GM12874 (cell line): Measurements from ENCODE around the gene MRM2.

Source experiments
- TF ChIP-seq, protein P1 (sequence below): IDR thresholded peaks from 2 replicates; pipeline ENCODE4 v1.5.1; 2011; ENCODE audit warnings: low read depth, mild to moderate bottlenecking, control low read depth, low read length, moderate library complexity; ENCODE audit not compliant: insufficient read depth

Gene MRM2

DNA sequence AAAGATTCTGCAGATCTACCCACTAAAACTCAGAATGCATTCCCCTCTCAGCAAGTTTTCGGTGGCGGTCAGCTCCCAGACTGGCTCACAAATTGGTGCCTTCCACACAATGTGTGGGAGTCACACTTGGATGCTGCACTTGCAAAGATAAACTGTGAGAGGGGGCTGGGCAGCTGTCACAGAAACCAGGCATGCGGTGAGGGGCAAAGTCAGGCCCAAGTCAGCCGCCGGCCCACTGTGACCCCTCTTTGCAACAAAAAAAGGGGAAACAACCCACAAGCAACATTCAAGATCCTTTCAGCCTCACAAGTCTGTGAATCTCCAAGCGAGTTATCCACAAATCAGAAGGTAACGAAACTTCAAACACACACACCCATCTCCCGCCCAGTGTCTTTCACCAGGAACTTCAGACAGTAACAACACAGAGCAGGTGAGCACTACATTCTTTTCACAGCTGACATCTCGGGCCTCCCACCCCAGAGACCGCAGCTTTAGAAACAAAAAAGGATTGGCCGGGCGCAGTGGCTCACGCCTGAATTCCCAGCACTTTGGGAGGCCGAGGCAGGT lies 40.3 kb upstream of the MRM2 start:
- TF ChIP-seq, protein P1, sequence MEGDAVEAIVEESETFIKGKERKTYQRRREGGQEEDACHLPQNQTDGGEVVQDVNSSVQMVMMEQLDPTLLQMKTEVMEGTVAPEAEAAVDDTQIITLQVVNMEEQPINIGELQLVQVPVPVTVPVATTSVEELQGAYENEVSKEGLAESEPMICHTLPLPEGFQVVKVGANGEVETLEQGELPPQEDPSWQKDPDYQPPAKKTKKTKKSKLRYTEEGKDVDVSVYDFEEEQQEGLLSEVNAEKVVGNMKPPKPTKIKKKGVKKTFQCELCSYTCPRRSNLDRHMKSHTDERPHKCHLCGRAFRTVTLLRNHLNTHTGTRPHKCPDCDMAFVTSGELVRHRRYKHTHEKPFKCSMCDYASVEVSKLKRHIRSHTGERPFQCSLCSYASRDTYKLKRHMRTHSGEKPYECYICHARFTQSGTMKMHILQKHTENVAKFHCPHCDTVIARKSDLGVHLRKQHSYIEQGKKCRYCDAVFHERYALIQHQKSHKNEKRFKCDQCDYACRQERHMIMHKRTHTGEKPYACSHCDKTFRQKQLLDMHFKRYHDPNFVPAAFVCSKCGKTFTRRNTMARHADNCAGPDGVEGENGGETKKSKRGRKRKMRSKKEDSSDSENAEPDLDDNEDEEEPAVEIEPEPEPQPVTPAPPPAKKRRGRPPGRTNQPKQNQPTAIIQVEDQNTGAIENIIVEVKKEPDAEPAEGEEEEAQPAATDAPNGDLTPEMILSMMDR = no peak

DNA sequence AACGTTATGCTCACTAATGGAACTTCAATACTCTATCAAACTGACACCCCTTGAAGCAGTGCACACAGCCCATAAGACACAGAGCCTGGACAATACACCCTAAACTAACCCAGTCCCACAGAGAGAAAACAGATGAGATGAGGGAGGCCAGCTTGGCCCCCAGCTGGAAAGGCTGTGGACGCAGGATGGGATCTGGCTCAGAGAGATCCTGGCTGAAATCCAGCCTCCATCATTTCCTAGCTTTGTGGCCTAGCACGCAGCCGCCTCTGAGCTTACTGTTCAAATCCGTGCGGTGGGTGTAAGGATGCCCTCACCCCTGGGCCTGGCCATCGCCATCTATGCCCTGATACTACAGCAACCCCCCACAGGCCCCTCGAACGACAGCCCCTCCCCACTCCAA lies 39.5 kb upstream of the MRM2 start:
- TF ChIP-seq, protein P1 = no peak

DNA sequence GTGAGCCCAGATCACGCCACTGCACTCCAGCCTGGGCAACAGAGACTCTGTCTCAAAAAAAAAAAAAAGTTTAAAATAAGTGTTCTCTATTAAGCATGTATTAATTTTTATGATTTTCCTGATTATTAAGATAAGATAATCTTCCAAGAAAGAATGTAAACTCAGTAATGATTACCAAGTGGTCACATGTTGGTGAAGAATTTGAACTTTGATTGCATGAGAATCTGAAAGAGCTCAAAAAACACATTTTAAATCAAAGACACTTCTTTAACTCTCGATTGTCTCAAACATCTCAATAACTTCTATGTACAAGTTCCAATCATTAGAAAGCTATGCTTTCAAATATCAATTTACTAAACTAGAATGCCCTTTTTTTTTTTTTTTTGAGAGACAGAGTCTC lies 38.4 kb upstream of the MRM2 start:
- TF ChIP-seq, protein P1 = no peak

DNA sequence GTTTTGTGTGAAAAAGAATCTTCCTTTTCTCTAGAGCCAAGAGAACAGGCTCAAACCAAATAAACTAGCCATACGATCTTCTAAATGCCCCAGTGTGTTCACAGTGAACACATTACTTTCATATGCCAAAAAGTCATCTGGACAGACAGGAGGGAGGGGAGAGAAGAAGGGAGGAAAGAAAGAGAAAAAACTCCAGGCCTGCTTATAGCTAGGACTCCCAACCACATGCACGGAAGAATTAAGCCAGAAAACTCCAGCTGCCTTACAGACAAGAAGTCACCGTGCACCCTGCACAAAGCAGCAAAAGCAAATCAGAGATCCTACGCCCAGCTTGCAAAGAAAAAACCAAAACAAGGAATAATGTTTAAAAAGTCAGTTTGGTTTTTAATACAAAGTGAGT lies 37.9 kb upstream of the MRM2 start:
- TF ChIP-seq, protein P1 = no peak

DNA sequence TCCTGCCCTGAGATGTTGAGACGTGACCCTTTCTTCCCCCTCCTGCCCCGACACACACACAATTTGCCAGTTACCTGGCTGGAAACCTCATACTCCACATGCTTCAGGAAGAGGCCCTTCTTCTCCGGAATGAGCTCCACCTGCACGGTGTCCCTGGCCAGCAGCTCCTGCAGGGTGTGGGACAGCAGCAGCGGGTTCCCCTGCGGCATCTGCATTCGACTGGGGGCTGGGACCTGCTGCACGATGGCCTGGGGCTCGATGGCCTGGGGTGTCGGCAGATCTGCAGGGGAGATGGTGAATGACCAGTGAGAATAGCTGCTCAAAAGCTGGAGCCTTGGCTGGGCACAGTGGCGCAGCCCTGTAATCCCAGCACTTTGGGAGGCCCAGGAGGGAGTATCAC lies 36.0 kb upstream of the MRM2 start:
- TF ChIP-seq, protein P1 = no peak

DNA sequence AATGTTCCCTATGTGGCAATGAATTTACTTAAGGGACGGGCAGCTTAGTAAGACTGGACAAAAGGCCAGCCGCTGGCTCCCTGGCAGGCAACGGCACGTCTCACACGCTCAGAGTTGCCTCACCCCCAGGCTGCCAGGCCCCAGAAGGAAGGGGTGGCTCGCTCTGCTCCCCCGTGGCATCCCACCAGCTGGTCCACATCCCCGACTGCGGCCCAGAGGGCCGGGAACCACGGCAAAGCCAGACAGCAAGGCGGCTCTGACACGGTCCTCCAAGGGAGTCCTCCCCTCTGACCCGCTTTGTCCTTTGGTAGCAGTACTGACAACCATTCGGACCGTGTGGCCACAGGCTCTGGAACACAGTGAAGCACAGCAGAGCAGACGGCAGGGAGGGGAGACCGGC lies 34.1 kb upstream of the MRM2 start:
- TF ChIP-seq, protein P1 = no peak

DNA sequence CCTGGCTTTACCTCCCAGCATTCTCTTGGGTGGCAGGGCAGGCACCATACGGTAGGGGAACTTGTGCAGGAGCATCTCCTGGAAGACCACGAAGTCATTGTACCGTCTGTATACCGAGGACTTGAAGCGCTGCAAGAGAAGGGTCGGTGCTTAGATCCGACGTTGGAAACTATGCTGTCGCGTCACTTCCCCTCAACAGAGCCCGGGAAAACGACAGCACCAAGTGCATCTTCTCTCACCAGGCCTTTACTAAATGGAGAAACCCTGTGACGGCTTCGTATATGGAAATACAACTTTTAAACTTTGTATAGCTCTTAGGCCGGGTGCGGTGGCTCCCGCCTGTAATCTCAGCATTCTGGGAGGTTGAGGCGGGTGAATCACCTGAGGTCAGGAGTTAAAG lies 33.1 kb upstream of the MRM2 start:
- TF ChIP-seq, protein P1 = no peak

DNA sequence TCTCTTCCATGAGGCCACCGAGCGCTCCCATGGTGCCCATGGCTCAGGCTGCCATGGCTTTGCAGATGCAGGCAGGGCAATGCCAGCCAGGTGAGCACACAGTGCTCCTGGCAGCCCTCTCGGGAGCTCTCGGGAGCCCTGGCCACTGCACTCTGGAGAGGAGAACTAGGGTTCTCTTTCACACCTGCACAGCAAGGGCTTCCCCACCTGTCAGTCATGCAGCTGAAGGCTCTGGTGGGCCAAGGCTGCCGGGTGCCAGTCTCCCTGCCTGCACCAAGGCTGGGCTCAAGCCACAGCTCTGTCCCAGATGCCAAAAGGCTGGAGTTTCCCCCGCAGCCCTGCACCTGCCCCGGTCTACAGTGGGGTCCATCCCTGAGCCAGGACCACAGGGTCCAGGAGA lies 32.7 kb upstream of the MRM2 start:
- TF ChIP-seq, protein P1 = no peak
